Bronchus fibroblast of lung (primary cell): ENCODE measurements around the gene PRB2. TPM values are rescaled to one million over a fixed set of nuclear protein-coding genes. Genes with fewer than 3 reads are reported as not detected.

ENCODE experiments used
- total RNA-seq: library from RNA; depleted of rRNA; stranded (reverse); fragments of >200 nt; gene quantifications from 2 replicates; pipeline ENCODE4 v1.2.3, GENCODE V29; 2015

Gene PRB2
- total RNA-seq = not detected in 2 replicates

GRCh38 chr12:11395467-11395866 is at the start of gene PRB2:
Gene PRB2 (minus strand): TSS chr12:11395567. CDS start chr12:11395529, 38 bp downstream.

Other genes with a start within 250 kb of the PRB2 start
- gene SMIM10L1, start 224.4 kb downstream of the PRB2 start, total RNA-seq = 5.5 and 5.7 TPM in 2 replicates
- gene TAS2R42, start 208.6 kb downstream of the PRB2 start, total RNA-seq = not detected in 2 replicates
- not detected in 2 replicates for gene PRB3, start 125.9 kb downstream of the PRB2 start, total RNA-seq
- not detected in 2 replicates for gene PRB4, start 85.1 kb downstream of the PRB2 start, total RNA-seq